GM18909 (cell line): Measurements from ENCODE around the gene KIF21A.
"Not testable (repeated sequence)": the region's sequence is repeated elsewhere in the genome, so short reads cannot be mapped to it uniquely, and the experiment has no call there.

Experiments
- ATAC-seq: cut with Tn5 transposase; IDR thresholded peaks from one replicate; pipeline ENCODE4 v1.9.1; 2021; ENCODE audit warnings: mild to moderate bottlenecking; ENCODE audit not compliant: unreplicated experiment, poor library complexity

Gene KIF21A

DNA sequence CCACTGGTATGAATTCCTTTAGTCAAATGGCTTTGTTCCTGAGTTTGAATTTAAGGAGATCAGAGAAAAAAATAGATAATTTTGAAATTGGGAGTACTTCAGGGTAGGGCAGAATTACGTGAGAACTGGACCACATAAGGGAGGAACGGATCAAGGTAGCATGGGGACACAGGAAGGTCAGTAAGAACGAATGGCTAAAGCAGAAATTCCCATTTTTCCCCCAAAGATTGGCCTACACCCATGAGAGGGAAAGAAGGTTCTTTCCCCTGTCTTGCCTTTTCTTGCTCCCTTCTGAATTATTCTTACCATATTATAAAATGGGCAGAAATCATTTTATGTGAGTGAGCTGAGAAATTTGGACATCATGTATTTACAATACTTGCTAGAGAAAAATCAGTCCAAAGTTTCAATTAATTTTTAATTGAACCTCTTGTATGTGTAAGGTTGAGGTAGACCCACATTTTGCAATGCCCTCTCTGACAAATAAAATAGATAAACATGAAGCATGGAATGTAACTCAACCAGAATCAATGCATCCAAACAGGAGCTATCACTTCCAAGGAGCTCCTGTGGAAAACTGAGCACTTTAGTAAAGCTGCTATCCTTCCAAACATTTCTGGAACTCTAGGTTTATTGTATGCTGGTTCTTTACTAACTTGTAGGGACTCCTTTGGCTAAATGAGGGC lies 93.8 kb downstream of the KIF21A start:
- ATAC-seq = no peak

DNA sequence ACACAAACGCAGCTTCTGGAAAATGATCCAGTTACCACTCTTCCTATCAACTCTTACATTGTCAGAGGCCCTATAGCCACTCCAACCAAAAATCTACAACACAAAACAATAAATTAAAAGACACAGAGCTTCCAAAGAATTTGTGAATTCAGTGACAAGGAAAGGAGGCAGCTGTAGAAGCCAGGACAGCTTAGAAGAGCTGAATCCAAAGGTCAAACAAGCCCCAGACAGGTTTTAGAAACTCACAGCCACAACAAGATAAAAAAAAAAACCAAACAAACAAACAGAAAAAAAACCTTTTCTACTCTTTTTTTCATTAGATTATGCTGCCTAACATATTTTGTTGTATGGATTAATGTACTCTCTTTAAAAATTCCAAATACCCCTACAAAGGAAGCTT lies 94.4 kb downstream of the KIF21A start:
- no peak for ATAC-seq

DNA sequence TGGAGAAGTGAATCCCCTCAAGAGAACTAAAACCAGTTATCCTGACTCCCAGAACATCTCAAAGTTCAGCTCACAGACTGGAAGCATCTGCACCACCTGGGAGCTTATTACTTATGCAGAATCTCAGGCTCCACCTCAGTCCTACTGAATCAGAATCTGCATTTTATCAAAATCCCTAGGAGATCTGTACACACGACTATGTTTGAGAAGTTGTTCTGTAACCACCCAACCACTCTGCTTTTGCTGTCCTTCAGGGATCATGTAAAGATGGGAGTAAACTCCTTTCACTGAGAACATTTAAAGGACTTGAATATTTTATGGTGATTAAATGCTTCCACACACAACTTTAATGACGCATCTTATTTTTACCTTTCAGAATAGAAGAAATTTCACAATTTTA lies 98.0 kb downstream of the KIF21A start:
- no peak for ATAC-seq

DNA sequence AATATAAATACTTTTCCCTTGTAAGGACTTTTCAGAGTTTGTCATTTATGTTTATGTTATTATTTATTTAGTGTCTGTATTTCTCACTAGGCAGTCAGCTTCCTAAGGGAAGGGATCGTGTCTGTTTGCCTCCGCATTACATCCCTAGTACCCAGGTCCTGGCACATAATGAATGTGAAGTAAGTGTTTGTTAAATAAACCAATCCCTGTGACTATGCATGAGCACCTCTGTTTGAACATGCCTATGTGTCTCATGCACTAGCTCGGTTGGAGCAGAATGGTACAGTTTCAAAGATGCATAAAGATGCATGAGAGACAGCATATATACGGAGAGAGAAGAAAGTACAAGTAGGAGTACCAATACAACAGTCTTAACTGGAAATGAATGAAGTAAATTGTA lies 99.3 kb downstream of the KIF21A start:
- ATAC-seq = no peak

- ATAC-seq = no peak
Observed at GRCh38 chr12:39341761-39342160, 101.2 kb downstream of the KIF21A start.

DNA sequence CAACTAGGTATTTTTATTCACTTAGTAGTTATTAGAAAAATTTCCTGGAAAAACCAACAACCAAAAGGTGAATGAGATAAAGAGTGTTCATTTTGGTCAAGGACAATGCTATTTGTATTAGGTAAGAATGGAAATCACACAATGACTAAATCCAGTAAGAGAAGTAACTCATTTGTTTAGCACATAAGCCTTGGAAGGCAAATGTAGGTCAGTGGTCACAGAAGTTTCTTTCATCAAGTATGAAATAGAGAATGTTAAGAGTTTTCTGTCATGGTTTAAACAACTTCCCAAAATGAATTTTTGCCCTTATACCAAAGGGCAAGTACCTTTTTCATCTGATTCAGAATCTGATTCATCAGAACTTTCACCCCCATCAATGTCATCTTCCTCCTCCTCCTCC lies 101.7 kb downstream of the KIF21A start:
- no peak for ATAC-seq

- ATAC-seq = no peak
Observed at GRCh38 chr12:39332661-39333175, 110.2 kb downstream of the KIF21A start.

DNA sequence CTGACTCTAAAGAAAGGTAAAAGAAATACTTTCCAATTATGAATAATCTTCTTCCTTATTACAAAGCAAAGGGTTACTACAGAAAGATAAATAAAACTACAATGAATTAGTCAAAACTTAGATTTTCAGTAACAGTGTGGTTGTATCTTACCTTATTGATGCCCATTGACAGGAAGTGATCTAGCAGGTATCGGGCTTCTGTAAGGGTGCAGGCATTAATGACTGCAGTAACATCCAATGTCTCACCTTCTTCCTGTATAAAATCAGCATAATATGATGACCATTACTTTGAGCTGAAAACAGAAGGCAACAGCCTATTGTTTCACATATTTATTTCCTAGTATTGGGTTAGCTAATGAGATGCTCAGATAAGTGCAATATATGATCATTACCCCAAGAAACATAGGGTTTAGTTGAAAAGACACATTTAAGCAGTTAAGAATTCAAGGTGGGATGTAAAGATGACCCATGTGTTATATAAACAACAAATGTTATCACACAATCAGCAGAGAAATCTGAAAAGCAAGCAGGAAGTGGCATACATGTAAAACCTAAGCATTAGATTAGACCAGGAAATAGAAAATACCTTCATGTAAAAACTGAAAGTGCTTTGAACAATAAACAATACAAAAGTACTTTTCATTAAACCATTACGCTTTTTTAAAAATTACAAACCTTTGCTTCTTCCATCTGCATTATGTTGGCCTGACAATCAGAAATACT lies 111.2 kb downstream of the KIF21A start:
- no peak for ATAC-seq

- ATAC-seq = no peak
Observed at GRCh38 chr12:39329876-39330275, 113.0 kb downstream of the KIF21A start.

GRCh38 chr12:39329018-39329417 lies 113.9 kb downstream of the KIF21A start:
- ATAC-seq = no peak

- ATAC-seq = no peak
Observed at GRCh38 chr12:39327965-39328364, 115.0 kb downstream of the KIF21A start.

DNA sequence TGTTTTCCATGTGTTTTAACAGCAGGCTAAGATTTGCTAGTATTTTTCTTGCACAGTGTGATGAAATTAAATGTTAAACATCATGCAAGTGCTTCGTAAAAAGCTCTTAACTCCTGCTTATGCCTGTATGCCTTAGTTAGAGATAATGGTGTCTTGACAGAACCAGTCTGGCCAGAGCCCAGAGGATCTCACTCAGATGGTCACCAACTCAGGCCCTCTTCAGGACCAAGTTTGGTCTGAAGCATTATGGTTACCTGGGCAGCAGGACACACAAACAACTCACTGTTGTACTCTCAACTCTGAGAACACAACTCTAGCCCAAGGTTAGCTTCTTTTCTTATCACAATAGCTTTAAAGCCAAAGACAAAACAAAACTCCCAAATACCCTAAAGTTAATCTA lies 115.4 kb downstream of the KIF21A start:
- ATAC-seq = no peak

DNA sequence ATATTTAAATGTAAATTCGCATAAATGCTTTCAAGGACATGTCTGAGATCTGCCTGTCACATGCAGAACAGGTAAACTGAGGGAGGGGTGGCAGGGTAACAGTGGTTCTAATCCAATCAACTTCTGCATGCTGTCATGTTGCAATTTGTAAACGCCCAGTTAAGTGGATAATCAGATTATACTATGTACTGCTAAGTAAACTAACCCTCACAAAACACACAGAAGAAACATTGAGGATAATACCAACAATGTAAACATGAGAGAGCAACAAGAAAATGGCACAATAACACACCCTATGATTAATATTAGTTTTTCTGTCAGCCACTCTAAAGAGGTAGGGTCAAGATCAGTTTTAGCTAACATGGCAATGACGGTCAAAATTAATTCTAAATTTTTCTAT lies 123.7 kb downstream of the KIF21A start:
- ATAC-seq = no peak

GRCh38 chr12:39314547-39314946 lies 128.4 kb downstream of the KIF21A start:
- ATAC-seq = no peak

- no peak for ATAC-seq
Observed at GRCh38 chr12:39309516-39309915, 133.4 kb downstream of the KIF21A start.

DNA sequence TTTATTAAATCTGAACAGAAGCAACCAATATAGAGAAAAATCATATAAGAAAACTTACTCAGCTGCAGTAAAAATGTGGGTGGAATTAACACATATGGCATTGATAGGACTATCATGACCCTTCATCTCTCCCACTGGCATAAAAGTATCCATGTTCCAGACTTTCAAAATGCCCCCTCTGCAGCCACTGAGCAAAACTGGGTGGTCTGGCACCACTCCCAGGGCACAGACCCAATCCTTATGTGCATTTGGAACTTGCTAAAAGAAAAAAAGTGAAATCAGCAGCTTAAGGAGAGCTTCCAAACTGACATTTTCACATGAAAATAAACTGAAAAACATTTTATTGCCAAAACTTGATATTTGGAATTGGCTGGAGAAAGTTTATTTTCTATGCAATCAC lies 141.5 kb downstream of the KIF21A start:
- no peak for ATAC-seq

DNA sequence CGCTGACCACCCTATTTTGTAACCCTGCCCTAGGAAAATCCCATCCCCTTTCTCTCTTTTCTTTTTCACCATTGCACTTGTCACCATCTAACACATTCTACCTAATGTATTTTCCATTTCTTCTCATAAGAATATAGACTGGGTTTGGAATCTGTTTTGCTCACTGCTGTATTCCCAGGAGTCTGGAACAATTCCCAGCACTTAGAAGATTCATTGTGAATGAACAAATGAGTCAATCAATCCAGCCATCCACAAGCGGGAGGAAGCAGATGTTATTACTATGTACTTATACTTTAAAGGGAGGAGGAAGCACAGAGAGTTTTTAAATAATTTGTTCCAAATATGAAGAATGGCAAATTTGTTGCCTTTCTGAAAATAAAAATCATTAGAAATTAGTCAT lies 142.1 kb downstream of the KIF21A start:
- ATAC-seq = no peak

- ATAC-seq = no peak
Observed at GRCh38 chr12:39297891-39298290, 145.0 kb downstream of the KIF21A start.

DNA sequence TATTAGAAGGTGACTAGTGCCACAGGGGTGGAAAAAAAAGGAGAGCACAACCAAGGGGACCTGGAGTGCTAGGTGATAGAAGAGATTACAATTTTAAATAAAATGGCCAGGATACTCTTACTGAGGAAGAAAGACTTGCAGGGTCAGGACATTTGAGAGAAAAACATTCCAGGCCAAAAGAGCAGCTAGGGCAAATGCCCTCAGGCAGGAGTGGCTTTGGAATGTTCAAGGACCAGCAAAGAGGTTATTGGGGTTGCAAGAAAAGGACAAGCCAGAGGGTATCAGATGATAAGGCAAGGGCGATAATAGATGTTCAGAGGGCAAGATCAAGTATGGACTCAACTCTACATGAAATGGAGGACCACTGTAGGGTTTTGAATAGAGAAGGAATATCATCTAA lies 146.4 kb downstream of the KIF21A start:
- ATAC-seq = no peak

DNA sequence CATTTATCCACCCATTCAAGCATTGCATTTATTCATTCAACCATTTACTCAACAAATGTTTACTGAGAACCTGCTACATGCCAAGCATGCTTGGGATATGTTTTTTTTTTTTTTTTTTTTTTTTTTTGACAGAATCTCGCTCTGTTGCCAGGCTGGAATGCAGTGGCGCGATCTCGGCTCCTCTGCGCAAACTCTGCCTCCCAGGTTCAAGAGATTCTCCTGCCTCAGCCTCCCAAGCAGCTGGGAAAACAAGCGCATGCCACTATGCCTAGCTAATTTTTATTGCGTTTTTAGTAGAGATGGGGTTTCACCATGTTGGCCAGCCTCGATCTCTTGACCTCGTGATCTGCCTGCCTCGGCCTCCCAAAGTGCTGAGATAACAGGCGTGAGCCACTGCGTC lies 147.3 kb downstream of the KIF21A start:
- ATAC-seq = not testable (repeated sequence)

DNA sequence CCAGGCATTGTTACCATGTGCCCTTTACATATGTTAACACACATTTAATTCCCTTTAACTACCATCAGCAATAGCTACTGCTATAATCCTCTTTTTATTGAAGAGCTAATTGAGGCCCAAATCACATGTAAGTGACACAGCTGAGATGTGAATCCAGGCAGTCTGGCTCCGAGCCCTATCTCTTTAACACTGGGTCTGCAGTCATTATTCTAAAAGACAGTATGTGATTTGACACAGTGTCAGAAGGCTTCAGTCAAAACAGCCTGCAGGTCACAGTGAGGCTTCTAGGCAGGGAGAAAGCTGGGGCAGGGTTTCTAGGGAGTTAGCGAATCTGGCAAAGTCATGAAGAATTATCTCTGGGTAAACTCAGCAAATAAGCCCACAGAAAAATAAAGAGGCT lies 148.2 kb downstream of the KIF21A start:
- ATAC-seq = no peak

GRCh38 chr12:39292125-39292630 lies 150.7 kb downstream of the KIF21A start:
- ATAC-seq = no peak
